KG1 (cell line): ENCODE results near the gene EARS2.
"Not testable (repeated sequence)": the region's sequence is repeated elsewhere in the genome, so short reads cannot be mapped to it uniquely, and the experiment has no call there.

ENCODE experiments used
- DNase-seq: peaks from one replicate; lab custom pipeline; 2025; lab: John Stamatoyannopoulos, UW

EARS2 gene

DNA sequence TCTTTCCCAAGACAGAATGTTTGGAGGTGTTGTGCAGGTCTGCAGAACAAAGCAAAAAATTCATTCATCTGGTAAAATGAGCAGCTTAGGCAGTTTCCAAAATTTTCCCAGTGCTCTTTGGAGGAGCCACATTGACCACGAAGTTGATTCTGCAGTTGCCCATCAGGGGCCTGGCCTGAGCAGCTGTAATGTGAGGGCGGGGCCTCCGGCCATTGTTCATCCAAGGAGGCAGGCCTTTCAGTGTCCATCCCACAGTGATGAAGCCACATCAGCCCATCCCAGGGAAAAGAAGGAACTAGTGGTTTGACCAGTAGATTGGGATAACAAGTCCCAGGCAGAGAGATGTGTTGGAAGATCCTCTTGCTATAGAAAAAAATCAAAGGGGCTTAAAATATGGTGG is 10.5 kb upstream of the EARS2 start:
- no peak for DNase-seq

DNA sequence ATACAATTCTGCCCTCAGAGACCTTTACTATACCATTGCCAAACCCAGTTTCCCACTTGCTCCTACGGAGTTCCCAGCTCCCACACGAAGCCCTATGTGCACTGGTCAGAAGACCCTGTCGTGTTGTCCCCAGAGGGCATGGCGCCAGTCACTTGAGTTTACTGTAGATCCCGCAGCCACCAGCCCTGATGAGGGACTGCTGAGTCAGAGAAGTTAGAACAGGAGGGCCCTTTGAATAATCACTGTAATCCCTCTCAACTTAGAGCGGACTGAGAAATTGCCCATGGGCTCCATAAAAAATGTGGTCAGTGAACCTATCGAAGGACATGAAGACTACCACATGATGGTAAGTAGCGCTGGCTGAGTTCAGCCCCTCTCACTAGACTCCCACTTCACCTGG is 9.6 kb upstream of the EARS2 start:
- DNase-seq = no peak

DNA sequence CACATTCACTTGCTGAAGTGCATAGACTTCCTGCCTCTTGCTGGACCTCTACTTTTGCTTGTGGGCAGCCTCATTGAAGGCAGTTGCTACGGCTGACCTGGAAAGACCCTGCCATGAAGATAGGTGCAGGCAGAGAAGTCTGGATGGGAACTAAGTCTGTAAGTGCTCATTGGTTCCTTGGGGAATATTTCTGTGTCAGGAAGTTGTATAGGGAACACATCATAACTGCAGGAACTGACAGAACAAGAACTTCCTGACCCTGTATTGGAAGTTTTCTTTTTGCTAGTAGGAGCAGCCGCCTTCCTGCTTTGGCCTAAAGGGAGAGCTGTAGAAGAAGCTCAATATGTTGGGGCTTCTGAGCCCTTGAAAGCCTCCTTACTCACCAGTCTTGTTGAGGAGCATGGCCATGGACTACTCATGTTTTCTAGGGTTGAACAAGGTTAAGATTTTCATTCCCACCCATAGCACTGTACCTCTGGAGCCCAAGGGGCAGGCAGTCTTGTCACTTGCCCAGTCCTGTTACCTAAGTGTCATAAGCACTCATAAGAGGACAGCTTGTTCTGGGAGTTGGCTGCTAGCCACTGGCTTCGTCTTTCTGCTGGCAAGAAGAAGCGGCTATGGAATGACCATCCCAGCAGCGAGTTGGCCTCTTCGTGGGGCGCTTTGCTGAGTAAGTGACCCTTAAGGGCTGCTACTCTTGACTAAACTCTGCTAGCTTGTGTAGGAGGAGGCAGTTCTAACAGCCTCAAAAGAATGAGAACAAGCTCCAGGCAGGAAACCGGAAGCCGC is 7.6 kb upstream of the EARS2 start:
- DNase-seq = no peak

DNA sequence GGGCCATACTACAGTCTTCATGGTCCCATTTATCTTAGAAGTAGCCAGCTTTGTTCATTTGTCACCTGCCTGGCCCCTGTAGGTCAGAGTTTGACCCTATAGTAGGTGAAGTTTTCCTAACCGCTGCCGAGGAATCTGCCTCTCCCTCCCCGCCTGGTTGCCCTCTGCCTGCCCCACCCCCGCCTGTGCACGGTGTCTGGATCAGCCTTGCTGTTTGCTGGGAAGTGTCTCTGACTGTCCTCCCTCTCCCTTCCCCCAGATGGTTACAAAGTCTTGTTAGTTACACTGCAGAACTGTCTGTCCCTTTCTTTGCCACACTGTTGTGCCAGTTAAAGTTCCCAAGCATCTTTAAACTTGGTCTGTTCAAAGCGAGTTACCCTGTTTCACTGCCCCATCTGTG is 6.0 kb upstream of the EARS2 start:
- no peak for DNase-seq

DNA sequence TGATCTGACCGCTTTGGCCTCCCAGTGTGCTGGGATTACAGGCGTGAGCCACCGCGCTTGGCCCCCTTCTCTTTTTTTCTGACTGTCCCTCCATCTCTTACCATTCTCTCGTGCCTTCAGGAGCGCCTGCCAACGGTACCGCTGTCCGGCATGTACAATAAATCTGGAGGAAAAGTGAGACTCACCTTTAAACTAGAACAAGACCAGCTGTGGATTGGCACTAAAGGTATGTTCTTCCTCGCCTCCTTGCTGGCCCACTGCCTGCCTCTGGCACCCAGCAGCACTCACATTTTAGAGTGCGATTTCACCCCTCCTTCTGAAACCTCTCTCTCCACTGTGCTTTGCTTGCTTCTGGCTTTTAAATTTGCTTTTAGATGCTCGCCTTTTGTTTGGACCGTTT is 5.4 kb upstream of the EARS2 start:
- DNase-seq = no peak

DNA sequence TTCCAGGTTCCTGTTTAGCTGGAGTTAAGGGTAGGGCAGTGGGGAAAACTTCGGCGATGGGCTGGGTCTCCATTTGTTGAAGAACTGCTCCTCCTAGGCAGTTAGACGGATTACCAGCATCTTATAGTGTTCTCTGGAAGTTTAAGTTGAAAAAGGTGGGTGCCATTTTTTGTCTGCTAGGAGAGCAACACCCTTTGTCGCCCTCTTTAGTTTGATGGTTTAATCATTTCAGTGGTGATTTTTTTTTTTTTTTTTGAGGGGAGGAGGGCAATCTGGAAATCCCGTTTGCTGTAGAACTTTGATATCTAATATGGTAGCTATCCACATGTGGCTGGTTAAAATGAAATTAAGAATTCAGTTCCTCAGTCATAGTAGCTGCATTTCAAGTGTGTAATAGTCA is 4.4 kb upstream of the EARS2 start:
- DNase-seq = no peak

DNA sequence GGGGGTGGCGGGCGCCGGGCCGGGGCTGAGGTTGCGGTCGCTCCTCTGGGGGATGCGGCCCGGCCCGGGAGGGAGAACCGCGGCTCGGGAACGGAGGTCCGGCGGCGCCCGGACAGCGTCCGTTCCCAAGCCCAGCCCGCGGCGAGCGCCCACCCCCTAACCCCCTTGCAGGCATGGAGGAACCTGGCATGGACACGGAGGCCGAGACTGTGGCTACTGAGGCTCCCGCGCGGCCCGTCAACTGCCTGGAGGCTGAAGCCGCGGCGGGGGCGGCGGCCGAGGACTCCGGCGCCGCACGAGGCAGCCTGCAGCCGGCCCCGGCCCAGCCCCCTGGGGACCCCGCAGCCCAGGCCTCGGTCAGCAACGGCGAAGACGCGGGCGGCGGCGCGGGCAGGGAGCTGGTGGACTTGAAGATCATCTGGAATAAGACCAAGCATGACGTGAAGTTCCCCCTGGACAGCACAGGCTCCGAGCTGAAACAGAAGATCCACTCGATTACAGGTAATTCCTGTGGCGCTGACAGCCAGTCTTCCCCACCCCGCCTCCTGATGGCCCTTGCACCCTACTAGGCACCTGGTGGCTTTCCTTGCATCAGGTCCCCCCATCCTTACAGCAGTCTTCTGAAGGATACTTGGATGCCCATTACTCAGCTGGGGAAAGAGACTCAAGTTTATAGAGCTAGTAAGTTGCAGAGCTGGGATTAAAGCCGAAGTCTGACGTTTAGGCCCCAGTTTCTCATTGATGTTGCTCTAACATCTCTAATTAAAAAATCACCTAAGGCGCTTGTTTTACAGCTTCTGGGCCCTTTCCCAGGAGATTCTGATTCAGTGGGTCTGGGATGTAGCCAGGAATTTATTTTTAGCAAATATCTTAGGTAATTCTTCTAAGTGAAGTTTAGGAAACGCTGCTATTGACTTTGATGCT is 891 bp upstream of the EARS2 start:
- DNase-seq = no peak

DNA sequence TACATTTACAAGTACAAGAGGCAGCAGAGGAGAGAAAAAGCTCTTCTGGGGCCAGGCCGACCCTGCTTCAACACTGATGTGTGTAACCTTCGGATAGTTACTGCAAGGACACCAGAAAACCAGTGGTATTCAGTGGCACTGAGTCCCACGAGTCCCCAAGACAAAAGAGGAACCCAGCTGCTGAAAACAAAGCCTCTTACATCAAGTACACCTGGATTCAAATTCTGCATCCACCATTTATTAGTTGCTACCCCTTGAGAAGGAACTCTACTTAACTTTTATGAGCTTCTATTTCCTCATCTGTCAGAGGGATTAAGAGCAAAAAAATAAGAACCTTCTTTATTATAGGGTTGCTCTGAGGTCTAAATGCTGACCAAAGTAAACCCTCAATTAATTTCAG is 2.6 kb downstream of the EARS2 start:
- no peak for DNase-seq

DNA sequence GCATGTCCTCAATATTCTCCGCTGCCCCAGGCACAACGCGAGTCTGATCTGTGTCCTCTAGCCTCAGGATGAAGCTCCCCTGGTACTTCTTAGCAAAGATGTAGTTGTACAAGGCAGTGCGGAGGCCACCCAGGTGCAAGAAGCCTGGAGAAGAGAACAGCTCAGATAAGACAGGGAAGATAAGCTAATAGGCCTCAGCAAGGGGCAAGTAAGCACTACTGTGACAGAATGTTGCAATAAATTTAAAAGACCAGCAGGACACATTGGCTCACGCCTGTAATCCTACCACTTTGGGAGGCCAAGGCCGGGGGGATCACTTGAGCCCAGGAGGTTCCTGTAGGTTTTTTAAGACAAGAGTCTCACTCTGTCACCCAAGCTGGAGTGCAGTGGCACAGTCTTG is 5.0 kb downstream of the EARS2 start:
- DNase-seq = no peak

DNA sequence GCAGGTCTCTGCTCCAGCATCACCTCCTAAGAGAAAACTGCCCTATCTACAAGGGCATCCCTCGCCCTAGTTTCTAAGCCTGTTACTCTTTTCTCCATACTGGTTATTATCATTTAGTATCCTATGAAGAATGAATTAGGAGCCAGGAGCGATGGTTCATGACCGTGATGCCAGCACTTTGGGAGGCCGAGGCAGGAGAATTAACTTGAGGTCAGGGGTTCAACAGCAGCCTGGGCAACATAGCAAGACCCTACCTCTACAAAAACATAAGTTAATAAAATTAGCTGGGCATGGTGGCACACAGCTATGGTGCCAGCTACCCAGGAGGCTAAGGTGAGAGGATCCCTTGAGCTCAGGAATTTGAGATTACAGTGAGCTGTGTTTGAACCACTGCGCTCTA is 7.2 kb downstream of the EARS2 start:
- DNase-seq = no peak

DNA sequence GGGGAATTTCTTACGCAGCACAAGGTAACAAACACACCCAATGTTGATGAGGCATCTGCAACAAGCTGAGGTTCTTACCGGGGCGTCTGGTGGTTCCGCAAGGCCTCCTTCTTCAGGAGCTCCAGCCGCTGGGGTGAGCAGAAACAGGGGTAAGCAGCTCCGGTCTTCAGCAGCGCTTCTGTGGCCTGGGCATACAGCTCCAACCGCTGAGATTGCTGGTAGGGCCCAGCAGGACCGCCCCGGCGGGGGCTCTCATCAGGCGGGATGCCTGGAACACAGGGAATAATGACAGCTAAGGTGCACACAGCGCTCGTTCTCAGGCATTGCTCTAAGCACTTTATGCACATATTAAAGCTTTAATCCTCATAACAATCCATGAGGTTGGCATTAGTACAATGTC is 12.7 kb downstream of the EARS2 start:
- no peak for DNase-seq

DNA sequence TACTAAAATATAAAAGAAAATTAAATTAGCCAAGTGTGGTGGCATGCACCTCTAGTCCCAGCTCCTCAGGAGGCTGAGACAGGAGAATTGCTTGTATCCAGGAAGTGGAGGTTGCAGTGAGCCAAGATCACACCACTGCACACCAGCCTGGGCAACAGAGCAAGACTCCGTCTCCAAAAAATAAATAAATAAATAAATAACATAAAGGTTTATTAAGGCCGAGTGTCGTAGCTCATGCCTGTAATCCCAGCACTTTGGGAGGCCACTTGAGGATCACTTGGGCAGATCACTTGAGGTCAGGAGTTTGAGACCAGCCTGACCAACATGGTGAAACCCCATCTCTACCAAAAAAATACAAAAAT is 16.4 kb downstream of the EARS2 start:
- not testable (repeated sequence) for DNase-seq

DNA sequence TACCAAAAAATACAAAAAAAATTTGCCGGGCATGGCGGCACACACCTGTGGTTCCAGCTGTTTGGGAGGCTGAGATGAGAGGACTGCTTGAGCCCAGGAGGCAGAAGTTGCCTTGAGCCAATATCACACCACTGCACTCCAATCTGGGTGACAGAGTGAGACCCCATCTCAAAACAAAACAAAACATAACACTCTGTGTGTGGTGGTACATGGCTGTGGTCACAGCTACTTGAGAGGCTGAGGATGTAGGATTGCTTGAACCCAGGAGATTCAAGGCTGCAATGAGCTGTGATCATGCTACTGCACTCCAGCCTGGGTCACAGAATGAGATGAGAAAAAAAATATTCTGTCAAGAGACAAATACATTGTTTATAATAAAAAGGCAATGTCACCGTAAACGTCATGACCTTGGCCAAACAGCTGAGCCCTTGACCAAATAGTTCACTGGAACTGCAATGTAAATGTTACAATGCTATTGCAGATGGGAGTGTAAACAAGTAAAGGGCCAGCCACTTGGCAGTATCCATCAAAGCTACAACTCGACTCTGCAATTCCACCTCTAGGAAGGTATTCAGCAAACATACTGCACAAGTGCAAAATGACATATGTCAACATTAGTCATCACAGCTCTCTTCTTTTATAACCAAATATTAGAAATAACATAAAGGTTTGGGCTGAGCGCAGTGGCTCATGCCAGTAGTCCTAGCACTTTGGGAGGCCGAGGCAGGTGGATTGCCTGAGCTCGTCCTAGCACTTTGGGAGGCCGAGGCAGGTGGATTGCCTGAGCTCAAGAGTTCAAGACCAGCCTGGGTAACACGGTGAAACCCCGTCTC is 16.9 kb downstream of the EARS2 start:
- DNase-seq = no peak

DNA sequence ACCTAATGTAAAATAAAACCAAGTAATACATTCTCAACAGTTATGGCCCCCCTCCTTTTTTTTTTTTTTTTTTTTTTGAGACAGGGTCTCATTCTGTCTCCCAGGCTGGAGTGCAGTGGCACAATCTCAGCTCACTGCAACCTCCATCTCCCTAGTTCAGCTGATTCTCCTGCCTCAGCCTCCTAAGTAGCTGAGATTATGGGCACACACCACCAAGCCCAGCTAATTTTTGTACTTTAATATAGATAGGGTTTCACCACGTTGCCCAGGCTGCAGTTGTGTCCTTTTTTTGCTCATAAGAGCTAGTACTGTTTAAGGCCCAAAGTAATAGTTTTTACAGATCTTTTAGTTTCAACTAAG is 18.3 kb downstream of the EARS2 start:
- DNase-seq = no peak

DNA sequence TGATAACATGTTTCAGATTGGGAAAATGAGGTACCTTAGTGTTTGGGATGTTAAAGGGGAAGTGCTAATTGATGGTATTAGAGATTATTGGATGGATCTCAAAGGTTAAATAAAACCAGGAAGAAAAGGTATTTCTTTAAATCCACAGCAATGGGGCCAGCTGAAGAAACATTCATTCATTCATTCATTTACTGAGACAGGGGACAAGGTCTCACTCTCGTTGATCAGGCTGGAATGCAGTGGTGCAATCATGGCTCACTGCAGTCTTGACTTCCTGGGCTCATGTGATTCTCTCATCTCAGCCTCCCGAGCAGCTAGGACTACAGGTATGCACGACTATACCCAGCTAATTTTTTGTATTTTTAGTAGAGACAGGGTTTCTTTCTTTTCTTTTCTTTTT is 19.8 kb downstream of the EARS2 start:
- no peak for DNase-seq

DNA sequence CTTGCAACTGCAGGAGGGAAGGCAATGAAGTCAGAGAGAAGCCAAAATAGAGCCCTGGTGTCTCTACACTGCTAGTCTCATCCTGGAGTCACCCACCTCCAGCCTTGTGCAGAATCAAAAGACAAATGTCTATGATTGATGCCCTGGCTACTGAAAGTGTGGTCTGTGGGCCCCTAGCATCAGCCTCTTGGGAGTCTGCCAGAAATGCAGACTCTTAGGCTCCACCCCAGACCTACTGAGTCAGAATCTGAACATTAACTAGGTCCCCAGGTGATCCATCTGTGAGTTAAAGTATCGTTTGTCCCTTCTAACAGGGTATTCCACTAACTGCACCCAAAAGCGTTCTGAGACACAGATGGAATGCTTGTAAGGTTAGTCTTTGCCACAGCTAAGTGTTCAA is 21.2 kb downstream of the EARS2 start:
- DNase-seq = no peak

DNA sequence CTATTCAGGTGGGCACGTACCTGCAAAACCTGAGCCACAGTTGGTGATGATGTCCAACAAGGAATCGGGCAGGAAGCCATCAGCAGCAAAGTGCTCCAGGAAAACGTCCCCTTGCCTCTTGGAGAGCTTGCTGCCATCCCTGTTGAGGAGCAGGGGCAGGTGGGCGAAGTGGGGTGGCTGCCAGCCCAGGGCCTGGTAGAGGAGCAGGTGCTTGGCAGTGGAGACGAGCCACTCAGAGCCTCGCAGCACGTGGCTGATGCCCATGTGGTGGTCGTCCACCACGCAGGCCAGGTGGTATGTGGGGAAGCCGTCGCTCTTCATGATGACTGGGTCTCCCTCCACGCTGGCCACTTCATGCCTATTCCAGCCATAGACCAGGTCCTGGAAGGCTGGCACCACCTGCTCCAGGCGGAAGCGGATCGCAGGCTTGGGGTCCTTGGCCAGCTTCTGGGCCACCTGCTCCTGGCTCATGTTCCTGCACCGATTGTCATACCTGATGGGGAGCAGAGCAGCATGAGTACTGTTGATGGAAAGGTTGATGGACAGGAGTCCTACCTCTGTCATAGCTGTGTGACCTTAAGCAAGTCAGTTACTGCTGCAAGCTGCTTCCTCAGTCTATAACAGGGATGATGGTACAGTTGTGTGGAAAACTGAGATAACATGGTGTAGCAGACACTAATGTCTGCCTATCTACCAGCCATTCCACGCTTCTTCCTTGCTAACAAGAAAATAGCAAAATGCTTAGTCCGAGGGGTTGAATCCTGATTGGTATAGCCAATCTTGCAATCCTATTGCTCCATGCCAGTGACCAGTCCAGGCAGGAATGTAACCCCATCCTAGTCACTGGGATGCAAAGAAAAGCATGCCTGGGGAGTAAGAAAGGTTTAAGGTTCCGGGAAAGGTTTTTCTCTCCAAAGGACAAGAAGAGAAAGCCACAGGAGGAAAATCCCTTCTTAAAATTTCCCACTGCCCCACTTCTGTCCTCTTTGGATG is 22.0 kb downstream of the EARS2 start:
- no peak for DNase-seq

DNA sequence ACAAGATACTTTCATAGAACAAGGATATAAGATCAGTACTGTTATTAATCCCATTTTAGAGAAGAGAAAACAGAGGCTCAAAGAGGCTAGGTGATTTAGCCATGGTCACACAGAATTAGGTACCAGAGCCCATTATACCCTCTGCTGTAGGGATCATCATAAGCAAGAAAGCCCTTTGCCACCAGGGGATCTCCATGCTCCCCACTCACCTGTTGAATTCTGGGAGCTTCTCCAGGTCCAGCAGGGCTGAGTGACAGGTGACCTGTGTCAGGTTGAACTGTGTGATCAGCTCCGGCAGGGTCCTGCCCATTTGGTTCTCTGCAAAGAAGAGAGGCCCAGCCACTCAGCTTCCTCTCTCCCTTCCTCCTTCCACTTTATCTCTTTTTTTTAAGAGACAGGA is 24.7 kb downstream of the EARS2 start:
- no peak for DNase-seq

DNA sequence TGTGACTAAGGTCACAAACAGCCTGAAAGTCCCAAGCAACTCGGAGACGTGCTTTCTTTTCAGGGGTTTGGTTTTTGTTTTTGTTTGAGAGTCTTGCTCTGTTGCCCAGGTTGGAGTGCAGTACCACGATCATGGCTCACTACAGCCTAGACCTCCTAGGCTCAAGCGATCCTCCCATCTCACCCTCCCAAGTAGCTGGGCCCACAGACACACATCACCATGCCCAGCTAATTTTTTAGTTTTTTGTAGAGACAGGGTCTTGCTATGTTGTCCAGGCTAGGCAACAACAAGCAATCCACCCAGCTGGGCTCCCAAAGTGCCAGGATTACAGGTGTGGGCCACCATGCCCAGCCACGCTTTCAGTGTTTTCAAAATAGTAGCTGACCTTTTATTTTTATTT is 27.1 kb downstream of the EARS2 start:
- no peak for DNase-seq

DNA sequence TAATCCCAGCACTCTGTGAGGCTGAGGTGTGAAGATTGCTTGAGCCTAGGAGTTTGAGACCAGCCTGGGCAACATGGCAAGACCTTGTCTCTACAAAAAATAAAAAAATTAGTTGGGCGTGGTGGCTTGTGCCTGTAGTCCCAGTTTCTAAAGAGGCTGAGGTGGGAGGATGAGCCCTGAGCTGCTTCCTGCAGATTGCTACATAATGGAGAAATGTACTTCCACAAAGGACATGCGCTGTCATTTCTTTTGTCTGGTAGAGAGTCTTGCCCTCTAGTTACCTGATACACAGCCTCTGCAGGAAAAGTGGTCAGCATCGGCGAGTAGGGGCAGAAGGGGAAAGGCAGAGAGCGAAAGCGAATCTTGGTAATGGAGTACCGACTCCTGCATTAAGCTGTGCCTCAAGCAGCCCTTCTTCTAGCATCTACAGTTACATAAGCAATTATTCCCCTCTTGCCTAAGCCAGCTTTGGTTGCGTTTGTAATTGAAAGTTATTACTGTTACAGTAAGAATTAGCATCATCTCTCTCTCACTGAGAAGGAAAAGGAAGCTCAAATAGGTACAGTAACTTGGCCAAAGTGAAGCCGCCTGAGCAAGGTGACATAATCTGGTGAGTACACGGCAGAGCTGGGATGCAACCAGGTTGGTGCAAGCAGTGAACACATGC is 28.4 kb downstream of the EARS2 start:
- no peak for DNase-seq
